Measurements from ENCODE around the gene TMEM184B. TPM values are rescaled to one million over a fixed set of nuclear protein-coding genes. Genes with fewer than 3 reads are reported as not detected.

Gene TMEM184B
- polyA plus RNA-seq, 1 donor from 2014 or later, result 5.9 TPM

DNA sequence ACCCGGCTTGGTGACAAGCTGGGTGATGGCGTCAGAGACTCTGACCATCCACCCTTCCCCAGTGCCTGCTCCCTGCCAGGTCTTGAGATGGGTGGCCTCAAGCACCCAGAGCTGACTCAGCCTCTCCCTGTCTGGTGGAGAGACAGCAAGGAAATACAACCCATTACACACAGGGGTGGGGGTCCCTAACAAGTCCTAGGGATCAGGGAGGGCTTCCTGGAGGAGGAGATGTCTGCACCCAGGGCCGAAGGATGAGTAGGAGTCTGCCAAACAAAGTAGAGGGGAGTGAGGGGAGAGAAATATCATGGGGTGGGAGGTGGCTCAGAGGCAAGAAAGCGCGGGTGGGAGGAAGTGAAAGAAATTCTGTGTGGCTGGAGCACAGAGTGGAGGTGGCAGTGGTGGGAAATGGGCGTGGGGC is 64.2 kb downstream of the TMEM184B start:
- H3K27me3 Mint-ChIP-seq, result no peaks in the 10 kb centered on the region
- peak overlapping the region in 1 of 3 donors; percentile 14 for H3K27ac Mint-ChIP-seq
- peaks cover 5 to 22% (median 18%) of the 10 kb centered on the region in 3 donors for H3K4me1 Mint-ChIP-seq
- no peak overlapping the region for H3K4me3 Mint-ChIP-seq
- H3K36me3 Mint-ChIP-seq, result no peaks in the 10 kb centered on the region
- H3K9me3 Mint-ChIP-seq, result no peaks in the 10 kb centered on the region

DNA sequence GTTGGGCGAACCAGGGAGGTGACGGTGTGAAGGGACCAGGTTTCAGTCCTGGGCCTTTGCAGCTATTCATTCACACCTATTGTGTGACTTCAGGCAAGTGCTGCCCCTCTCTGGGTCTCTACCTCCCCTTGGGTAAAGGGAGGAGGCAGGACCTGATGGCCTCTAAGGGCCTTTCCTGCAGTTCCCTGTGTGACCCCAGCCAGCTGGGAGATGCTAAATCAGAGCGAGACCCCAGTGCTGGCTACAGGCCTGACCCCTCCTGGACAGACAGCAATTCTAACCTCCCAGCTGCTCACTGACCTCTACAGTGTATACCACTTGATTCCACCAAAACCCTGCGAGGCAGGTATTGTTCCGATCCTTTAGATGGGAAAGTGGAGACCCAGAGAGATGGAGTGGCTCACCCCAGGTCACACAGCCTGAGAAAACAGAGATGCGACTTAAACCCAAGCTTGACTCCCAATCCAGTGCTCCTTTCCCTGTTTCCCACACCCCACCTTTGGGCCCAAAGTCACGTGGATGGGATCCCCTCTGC is 64.8 kb downstream of the TMEM184B start:
- Mint-ChIP-seq H3K27ac (peak overlapping the region in 1 of 3 donors; percentile 82), H3K27me3 (no peaks in the 10 kb centered on the region), H3K36me3 (no peaks in the 10 kb centered on the region), H3K4me3 (peak overlapping the region in 1 of 4 donors; percentile 27), H3K4me1 (peaks cover 5 to 18% (median 13%) of the 10 kb centered on the region in 3 donors), H3K9me3 (no peaks in the 10 kb centered on the region)

DNA sequence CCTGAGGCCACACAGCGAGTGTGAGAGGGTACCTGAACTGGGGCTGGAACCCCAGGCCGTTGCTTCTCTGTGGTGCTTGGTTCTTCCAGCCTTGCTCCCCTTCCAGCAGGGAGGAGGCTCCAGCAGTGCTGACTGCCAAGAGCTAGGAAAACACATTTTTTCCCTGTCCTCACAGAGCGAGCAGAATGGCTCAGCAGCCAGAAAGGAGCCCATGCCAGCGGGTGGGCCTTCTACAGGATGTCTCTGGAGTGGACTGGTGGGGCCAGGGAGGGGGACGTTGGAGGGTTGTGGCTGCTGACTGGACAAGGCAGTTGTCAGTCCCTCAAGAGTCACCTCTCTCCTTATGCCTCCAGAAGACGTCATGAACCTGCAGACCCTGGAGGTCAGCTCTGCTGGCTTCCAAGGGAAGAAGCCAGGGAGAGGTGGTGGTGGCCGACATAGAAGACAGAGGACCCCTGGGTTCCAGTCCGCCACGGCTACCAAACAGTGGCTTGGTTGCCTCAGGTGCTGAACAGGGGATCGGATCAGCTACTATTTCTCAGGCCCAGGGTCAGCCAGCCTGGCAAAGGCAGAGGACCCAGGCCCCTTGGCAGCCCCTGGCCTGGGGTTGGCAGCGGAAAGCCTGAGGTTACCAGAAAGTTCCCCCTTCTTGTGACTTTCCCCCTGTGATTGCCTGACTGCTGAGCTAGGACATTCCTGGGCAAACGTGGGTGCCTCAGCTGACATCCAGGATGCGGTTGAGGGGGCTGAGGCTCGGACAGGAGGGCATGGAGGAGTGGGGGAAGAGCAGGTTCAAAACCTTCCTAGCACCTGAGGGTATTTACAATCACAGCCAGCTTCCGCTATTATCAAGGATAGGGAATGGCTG is 67.3 kb downstream of the TMEM184B start:
- no peaks in the 10 kb centered on the region for H3K9me3 Mint-ChIP-seq
- peak overlapping the region; percentile 22 to 71 (median 39) for H3K27ac Mint-ChIP-seq
- H3K27me3 Mint-ChIP-seq, result no peaks in the 10 kb centered on the region
- H3K36me3 Mint-ChIP-seq, result no peaks in the 10 kb centered on the region
- peaks cover 5 to 24% (median 22%) of the 10 kb centered on the region in 3 donors for H3K4me1 Mint-ChIP-seq
- H3K4me3 Mint-ChIP-seq, result peak overlapping the region in 2 of 4 donors; percentile 51 to 67

DNA sequence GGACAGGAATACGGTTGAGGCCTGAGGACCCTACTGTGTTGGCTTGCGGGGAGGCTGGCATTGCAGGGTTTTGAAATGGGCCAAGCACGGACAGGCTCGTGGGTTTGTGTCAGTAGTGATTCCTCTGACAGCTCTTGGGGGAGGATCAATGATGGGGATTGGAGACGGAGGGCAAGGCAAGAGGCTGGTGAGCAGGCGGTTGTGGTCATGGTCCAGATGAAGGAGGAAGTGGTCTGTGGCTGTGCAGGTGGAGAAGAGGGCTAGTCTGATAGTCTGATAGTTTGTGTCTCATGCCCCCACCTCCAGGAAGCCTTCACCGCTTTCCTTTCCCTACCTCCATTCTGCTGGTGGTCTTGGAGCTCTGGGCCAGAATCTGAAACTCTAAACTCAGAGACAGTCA is 68.0 kb downstream of the TMEM184B start:
- no peaks in the 10 kb centered on the region for H3K36me3 Mint-ChIP-seq
- peak overlapping the region; percentile 51 to 84 (median 57) for H3K4me3 Mint-ChIP-seq
- peak overlapping the region; percentile 9 to 68 (median 39) for H3K27ac Mint-ChIP-seq
- no peaks in the 10 kb centered on the region for H3K9me3 Mint-ChIP-seq
- H3K4me1 Mint-ChIP-seq, result peaks cover 5 to 26% (median 24%) of the 10 kb centered on the region in 3 donors
- no peaks in the 10 kb centered on the region for H3K27me3 Mint-ChIP-seq

DNA sequence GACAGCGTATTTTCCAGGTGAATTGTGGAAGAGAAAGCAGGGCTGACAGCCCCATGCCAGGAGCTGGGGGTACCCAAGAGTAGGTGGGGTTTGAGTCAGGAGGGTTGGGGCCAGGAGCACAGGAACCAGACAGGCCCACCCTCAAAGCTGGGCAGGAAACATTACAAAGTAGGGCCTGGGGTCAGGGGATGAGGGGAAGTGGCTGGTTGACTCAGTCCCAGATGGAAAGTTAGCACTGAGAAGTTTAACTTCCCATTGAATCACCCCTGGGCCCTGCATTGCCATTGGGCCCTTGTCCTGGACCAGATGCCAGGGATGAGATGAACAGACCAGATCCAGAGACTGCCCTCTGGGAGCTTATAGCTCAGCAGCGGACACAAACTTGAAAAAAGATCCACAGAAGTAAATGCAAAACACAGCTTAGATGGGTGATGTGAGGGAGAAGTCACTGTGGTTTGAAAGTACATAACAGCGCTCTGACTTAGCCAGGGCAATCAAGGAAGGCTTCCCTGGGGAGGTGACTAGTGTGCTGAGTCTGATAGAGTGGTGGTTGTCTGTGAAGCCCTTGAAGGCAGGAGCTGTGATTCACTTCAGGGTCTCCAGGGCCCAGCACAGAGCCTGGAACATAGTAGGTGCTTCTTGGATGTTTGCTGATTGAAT is 68.8 kb downstream of the TMEM184B start:
- H3K27ac Mint-ChIP-seq, result peak overlapping the region; percentile 9 to 81 (median 68)
- no peaks in the 10 kb centered on the region for H3K36me3 Mint-ChIP-seq
- H3K4me1 Mint-ChIP-seq, result peaks cover 10 to 31% (median 27%) of the 10 kb centered on the region in 3 donors
- H3K4me3 Mint-ChIP-seq, result peak overlapping the region; percentile 58 to 94 (median 90)
- no peaks in the 10 kb centered on the region for H3K9me3 Mint-ChIP-seq
- no peaks in the 10 kb centered on the region for H3K27me3 Mint-ChIP-seq

DNA sequence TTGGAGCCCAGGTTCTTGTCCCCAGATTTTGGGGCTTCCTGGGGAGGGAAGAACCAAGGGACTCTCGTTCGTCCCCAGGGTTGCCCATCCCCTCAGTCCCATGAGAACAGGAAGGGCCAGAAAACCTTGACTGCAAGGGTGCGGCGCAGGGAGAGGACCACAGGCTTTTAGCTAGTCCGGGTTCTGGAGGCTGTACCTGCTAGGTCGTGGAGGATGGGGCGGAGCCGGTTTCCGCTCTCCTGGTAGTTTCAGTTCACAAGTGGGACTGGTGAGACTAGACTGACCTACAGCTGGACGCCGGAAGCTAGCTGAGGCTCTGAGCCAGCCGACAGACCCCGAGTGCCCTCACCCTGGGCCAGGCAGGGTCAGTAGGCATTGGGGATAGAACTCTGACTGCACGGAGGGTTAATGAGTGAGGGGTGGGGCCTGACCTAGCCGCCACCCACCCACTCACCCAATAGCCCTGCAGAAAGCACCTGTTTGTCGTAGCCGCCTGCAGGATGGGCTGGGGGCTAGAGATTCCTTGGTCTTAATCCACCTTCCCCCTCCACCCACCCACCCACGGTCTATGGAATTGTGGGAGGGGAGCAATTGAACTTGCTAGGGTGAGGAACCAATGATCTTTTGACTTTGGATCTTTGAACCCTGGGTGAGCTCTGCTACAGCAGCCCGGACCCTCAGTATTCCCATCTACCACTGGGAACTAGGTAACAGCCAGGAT is 69.6 kb downstream of the TMEM184B start:
- Mint-ChIP-seq H3K27me3 (no peaks in the 10 kb centered on the region), H3K27ac (peak overlapping the region; percentile 54 to 90 (median 76)), H3K4me1 (peaks cover 10 to 35% (median 27%) of the 10 kb centered on the region in 3 donors), H3K36me3 (no peaks in the 10 kb centered on the region), H3K9me3 (no peaks in the 10 kb centered on the region), H3K4me3 (peak overlapping the region; percentile 58 to 94 (median 90))

DNA sequence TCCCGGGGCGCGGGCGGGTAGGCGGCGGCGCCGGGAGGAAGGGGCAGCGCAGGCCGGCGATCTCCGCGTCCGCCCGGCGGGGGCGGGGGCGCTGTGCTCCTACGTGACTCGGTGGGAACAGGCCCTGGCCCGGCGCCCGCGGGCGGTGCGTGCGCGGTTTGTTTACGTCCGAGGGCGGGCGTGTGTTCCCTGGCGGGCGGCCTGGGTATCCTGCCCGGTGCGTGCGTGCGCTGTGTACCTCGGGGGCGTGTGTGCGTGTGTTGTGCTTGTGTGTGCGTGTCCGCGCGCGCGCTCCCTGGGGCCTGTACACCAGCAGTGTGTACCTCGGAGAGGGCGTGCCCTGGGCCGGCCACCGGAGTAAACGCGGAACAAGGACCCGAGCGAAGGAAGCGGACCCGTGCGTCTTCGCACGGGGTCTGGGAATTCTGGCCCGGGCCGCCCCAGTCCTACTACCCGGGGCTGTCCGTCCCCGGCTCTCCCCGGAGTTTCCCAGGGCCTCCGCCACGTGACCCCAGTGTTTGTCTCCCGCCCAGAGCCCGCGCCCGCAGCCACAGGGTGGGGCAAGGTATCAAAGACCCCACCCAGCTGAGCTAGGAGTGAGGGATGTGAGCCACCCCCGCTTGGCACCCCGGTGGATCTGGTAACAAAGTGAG is 70.2 kb downstream of the TMEM184B start:
- no peaks in the 10 kb centered on the region for H3K36me3 Mint-ChIP-seq
- peak overlapping the region; percentile 54 to 90 (median 76) for H3K27ac Mint-ChIP-seq
- no peaks in the 10 kb centered on the region for H3K27me3 Mint-ChIP-seq
- no peaks in the 10 kb centered on the region for H3K9me3 Mint-ChIP-seq
- peak overlapping the region; percentile 58 to 94 (median 90) for H3K4me3 Mint-ChIP-seq
- H3K4me1 Mint-ChIP-seq, result peaks cover 10 to 35% (median 27%) of the 10 kb centered on the region in 3 donors

DNA sequence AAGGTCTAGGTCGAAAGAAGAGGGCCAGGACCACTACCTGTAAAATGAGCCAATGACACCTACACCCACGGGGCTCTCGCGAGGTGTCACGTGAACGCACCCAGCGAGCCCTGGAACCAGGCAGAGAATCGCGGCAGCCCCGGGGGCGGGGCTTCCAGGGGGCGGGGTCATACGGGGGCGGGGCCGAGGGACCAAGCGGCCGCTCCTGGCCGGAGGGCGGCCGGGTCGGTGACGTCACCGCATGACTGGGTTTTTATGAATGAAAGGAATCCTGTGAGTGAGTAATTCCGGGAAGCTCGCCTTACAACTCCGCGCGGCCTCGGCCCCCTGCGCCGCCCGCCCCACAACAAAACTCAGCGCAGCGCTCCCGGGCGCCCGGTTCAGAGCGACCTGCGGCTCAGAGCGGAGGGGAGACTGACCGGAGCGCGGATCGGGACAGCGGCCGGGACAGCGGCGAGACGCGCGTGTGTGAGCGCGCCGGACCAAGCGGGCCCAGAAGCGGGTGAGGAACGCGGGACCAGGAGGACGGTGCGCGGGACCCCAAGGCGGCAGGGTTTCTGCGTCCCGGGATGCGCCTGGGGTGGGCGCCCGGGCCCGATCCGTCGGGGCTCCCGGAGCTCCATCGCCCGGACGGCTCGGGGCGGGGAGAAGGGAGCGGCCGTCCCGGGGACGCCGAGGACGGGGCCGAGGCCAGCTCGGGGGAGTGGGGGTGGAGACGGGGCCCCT is 70.9 kb downstream of the TMEM184B start, which contains the start of gene MAFF:
Gene MAFF (plus strand): TSS at position 284 of the 726 bp plus-strand sequence. CDS start 11,860 bp downstream, outside the sequence.
- H3K4me1 Mint-ChIP-seq, result peaks cover 10 to 35% (median 27%) of the 10 kb centered on the region in 3 donors
- H3K27me3 Mint-ChIP-seq, result no peaks in the 10 kb centered on the region

DNA sequence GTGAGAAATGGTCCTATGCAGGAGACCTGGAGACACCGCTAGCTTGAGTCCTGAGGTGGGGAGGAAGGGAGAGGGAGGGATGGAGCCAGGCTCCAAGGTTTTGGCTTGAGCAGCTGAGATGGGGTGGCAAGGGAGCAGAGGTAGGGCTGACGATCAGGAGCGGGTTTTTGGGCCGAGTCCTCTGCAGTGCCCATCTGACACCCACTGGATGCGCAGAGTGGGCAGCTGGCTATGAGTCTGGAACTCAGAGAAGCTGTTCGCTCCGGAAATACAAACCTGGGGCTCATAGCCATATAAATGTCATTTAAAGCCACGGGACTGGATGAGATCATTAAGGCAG is 71.5 kb downstream of the TMEM184B start:
- Mint-ChIP-seq H3K36me3 (no peaks in the 10 kb centered on the region), H3K27ac (peak overlapping the region; percentile 46 to 95 (median 76)), H3K4me3 (peak overlapping the region; percentile 82 to 95 (median 90)), H3K4me1 (peaks cover 10 to 35% (median 27%) of the 10 kb centered on the region in 3 donors), H3K9me3 (no peaks in the 10 kb centered on the region), H3K27me3 (no peaks in the 10 kb centered on the region)

More for the DNA sequence above, 70.9 kb downstream of the TMEM184B start, which contains the start of gene MAFF:
- peak within 1 kb of the TSS; percentile 54 to 95 (median 80) for H3K27ac Mint-ChIP-seq
- H3K36me3 Mint-ChIP-seq, result no peaks in the 10 kb centered on the region
- no peaks in the 10 kb centered on the region for H3K9me3 Mint-ChIP-seq
- H3K4me3 Mint-ChIP-seq, result peak within 1 kb of the TSS; percentile 82 to 95 (median 91)

DNA sequence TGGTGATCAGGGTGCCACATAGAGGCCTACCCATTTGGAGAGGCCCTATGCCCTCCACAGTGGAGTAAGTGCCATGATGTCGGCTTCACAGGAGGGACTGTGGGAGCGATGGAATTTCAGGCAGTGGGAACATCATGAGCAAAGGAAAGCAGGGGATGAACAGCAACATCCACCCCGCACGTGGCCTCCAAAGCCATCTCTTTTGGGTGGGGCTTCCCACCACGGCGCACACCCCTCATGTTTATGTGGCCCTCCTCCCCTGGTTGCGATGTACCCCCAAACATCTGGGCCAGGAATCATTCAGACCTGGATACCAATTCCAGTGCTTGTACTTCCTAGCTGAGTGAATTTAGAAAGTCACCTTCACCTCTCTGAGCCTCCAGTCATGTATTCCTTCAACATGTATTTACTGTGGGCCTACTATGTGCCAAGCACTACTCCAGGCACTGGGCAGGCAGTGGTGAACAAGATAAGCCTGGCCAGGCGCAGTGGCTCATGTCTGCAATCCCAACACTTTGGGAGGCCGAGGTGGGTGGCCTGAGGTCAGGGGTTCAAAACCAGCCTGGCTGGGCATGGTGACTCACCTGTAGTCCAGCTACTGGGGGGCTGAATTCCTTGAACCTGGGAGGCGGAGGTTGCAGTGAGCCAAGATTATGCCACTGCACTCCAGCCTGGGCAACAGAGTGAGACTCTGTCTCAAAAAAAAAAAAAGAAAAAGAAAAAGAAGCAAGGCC is 72.8 kb downstream of the TMEM184B start:
- Mint-ChIP-seq H3K4me3 (peak overlapping the region in 1 of 4 donors; percentile 55), H3K9me3 (peaks cover 0 to 1% (median 0%) of the 10 kb centered on the region in 3 donors), H3K27me3 (no peaks in the 10 kb centered on the region), H3K4me1 (peaks cover 10 to 34% (median 26%) of the 10 kb centered on the region in 3 donors), H3K27ac (no peak overlapping the region), H3K36me3 (no peaks in the 10 kb centered on the region)

DNA sequence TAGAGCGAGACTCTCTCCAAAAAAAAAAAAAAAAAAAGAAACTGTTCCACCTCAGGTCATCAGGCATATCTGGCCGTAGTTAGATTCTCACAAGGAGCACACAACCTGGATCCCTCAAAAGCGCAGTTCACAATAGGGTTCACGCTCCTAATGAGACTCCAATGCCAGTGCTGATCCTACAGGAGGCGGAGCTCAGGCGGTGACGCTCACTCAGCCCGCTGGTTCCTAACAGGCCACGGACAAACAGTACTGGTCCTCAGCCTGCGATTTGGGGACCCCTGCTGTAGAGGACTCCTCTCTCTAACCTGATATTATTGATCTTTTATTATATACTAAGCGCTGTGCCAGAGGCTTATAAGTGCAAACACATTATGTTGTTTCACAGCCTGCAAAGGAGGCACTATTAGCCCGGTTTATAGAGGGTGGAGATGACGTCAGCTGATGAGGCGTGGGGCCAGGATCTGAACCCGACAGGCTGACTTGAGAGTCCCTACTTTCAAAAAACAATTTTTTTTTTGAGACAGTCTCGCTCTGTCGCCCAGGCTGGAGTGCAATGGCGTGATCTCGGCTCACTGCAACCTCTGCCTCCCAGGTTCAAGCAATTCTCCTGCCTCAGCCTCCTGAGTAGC is 75.9 kb downstream of the TMEM184B start:
- Mint-ChIP-seq H3K27me3 (peaks cover 3% of the 10 kb centered on the region), H3K4me1 (peaks cover 5 to 19% (median 17%) of the 10 kb centered on the region in 3 donors), H3K36me3 (no peaks in the 10 kb centered on the region), H3K9me3 (peaks cover 0 to 2% (median 0%) of the 10 kb centered on the region in 3 donors), H3K27ac (no peak overlapping the region), H3K4me3 (no peak overlapping the region)

DNA sequence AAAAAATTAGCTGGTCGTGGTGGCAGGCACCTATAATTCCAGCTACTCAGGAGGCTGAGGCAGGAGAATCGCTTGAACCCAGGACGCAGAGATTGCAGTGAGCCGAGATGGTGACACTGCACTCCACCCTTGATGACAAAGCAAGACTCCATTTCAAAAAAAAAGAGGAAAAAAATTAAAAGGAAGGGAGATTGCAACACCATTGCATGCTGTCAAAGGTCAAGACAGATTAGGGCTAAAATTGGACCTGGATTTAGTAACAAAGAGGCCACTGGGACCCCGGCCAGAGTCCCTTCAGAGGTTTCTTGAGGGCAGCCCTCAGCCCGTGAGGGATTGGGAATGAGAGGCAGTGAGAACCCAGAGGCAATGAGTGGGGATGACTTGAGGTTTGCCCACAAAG is 79.2 kb downstream of the TMEM184B start:
- peaks cover 3% of the 10 kb centered on the region for H3K27me3 Mint-ChIP-seq
- H3K27ac Mint-ChIP-seq, result peak overlapping the region in 1 of 3 donors; percentile 14
- peak overlapping the region in 1 of 4 donors; percentile 26 for H3K4me3 Mint-ChIP-seq
- H3K9me3 Mint-ChIP-seq, result peaks cover 0 to 3% (median 0%) of the 10 kb centered on the region in 3 donors
- H3K36me3 Mint-ChIP-seq, result no peaks in the 10 kb centered on the region
- H3K4me1 Mint-ChIP-seq, result peaks cover 0 to 2% (median 0%) of the 10 kb centered on the region in 3 donors
